Nucleus accumbens (tissue), 56 donors: Measurements from ENCODE around the gene TRMT44.
A peak's percentile ranks its signal among the peaks of the same experiment; 100 is the strongest.
"Not testable (repeated sequence)": the region's sequence is repeated elsewhere in the genome, so short reads cannot be mapped to it uniquely, and the experiment has no call there.

ENCODE experiments used
- DNase-seq, 56 donors: peaks; one replicate each; lab custom pipeline; 2025; lab: John Stamatoyannopoulos, UW

Gene TRMT44

DNA sequence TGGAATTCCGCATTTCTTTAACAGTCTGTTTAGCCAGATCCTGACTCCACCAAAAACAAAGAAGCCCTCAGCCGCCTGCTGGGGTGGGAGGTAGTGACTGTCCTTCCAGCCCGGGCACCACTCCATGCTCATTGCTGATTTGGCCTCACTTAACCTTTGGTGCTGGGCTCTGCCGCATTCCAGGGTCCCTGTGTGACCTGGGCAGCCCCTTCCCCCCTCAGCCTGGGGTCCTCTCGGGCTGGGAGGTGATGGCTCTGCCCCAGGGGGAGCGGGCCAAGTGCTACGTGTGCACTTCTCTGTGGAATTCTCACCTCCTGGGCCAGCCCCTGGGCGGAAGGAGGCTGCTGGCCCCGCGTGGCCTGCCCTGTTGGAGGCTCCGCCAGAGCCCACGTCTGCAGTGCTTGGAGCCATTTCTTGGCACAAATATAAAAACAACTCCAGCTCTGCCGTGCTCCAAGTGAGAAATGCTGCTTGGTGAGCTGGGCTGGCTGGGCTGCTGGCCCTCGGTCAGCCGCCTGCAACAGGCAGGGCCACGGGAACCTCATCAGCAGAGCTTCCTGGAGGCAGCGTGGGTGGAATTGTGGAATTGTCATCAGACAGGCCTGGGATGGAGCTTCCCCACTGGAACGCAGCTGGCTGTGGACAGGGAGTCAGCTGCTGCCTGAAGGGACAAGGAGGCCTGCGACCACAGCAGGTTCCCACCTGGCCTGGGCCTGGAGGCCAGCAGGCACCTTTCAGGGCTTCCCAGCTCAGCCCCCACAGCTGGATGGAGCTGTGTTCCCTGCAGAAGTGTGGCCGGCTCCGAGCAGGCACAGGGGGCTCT, 66.0 kb downstream of the TRMT44 start:
- peak in 12 of 56 donors; percentile 10 to 50 (median 30) for DNase-seq

DNA sequence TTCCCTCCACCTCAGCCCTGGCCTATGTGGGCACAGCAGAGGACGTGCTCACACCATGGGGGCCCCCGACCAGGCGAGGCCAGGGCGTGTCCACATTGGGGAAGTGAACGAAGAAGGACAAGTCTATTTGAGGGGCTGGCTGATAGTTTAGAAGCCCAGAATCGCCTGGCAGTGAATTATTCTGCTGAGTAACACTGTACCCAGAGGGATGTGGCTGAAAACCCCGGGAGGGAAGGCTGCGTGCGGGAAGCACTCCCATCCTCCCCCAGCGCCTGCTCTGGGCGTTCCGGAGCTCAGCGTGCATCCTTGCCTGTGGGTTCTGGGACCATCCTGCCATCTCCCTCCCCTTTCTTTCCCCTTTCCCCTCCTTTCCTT, 66.6 kb downstream of the TRMT44 start:
- DNase-seq, result no peak

GRCh38 chr4:8507624-8508023, 67.0 kb downstream of the TRMT44 start:
- DNase-seq, result no peak

GRCh38 chr4:8508266-8508665, 67.7 kb downstream of the TRMT44 start:
- DNase-seq, result no peak

- no peak for DNase-seq
Measured at GRCh38 chr4:8508740-8509139, 68.2 kb downstream of the TRMT44 start.

DNA sequence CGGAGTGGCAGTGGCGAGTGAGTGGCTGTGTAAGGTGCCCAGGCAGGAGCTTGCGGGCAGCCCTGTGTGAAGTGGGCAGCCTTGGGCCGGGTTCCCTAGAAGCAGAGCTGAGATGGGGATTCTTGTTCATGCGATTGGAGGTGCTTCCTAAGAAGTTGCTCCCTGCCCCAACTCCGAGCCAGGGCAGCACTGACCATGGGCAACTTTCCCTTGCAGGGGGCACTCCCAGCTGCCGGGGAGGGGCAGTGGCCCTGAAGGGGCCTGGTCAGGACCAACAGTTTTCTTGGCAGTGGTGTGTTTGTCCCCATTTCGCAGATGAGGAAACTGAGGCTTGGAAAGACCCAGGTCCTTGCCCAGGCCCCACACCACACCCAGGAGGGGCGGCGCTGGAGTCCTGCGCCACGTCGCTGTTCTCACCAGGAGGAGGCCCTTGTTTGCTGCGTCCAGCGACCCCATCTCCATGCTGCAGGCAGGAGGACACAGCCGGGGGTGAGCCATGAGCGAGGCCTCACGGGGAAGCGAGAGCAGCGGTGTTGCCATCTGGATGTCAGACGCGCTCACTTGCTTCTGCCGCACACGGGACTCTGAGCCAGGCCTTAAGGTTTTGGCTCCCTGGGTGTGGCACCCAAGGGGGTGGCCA, 68.9 kb downstream of the TRMT44 start:
- no peak for DNase-seq

DNA sequence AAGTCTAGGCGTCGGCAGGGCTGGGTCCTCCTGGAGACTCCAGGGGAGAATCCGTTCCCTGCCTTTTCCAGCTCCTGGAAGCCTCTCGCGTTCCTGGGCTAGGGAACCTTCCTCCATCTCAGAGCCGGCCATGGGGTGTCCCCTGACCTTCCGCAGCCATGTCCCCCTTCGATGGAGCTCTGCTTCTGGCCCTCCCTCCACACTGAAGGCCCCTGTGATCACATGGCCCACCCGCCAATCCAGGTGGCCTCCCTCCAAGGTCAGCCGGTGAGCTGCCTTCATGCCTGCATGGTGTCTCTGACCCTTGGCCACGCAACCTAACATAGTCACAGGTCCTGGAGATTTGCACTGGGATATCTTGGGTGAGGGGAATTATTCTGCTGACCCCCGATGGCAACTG, 69.6 kb downstream of the TRMT44 start:
- DNase-seq, result no peak

DNA sequence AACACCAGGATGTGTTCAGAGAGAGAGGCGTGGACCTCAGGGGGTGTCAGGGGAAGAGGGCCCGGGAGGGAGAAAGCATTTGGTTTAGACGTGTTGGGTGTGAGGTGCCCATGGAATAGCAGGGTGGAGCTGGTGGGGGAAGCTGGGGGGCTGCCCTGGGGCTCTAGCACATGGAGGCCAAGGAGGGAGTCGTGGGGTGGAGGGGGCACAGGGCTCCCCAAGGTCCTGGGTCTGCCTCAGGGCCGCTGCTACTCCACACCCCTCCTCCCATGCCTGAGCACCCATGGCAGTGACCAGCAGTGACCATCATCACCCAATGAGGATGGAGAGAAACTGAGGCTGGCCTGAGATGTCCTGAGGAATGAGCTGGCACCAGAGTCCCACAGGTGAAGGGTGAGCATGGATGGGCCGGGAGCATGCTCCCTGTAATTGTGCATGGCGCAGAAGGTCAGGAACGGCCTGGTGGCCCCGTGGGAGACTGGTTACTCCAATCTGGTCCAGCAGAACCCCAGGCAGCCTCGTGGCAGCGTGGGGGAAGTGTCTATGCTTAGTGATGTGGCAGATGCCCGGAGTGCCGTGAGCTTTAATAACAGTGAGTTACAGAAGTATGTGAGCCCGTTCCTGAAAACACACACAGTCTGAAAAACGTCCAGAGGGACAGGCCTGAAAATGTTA, 70.2 kb downstream of the TRMT44 start:
- no peak for DNase-seq

DNA sequence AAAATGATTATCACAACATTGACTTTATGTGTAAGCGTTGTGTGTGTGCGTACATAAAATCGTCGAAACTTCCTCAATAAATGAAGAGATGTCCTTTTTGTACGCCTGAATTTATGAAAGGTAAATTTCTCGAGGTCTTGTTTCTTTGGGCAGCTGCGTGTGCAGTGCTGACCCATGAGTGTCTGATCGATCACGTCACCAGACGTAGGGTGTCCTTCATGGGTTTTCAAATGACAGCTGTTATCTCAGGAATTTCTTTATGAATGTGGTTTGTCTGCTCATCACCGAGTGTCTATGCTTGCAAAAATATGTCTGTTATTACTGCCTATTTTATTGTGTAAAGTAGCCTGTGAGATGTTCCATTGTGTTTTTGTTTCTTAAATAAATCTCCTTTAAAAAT, 71.9 kb downstream of the TRMT44 start:
- DNase-seq, result no peak

- DNase-seq, result not testable (repeated sequence)
Measured at GRCh38 chr4:8513080-8513479, 72.5 kb downstream of the TRMT44 start.

DNA sequence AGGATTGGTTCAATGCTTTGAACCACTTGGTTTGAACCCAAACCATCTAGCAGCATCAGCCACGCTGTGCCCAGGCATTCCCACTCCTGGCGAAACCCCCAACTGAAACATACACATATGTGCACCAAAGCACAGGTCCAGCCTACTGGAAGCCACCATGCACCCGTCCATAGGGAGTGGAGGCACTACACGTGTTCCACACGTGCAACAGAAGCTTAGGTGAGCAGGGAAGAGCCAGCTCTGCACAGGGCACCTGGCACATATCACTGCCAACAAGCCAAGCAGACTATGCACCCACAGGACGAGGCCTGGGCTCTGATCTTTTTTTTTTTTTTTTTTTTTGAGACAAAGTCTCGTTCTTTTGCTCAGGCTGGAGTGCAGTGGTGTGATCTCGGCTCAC, 73.4 kb downstream of the TRMT44 start:
- DNase-seq, result no peak

DNA sequence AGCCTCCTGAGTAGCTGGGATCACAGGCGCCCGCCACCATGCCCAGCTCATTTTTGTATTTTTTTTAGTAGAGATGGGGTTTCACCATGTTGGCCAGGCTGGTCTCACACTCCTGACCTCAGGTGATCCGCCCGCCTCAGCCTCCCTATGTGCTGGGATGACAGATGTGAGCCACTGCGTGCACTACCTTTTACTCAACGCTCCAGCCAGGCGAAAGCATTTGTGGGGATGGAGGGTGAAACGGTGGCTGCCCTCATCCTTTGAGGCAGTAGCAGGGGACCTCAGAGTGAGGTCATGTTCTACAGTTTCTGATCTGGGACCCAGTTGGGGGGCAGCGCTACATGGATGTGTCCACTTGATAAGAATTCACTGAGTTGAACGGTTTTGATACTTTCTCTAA, 73.8 kb downstream of the TRMT44 start:
- DNase-seq, result no peak

DNA sequence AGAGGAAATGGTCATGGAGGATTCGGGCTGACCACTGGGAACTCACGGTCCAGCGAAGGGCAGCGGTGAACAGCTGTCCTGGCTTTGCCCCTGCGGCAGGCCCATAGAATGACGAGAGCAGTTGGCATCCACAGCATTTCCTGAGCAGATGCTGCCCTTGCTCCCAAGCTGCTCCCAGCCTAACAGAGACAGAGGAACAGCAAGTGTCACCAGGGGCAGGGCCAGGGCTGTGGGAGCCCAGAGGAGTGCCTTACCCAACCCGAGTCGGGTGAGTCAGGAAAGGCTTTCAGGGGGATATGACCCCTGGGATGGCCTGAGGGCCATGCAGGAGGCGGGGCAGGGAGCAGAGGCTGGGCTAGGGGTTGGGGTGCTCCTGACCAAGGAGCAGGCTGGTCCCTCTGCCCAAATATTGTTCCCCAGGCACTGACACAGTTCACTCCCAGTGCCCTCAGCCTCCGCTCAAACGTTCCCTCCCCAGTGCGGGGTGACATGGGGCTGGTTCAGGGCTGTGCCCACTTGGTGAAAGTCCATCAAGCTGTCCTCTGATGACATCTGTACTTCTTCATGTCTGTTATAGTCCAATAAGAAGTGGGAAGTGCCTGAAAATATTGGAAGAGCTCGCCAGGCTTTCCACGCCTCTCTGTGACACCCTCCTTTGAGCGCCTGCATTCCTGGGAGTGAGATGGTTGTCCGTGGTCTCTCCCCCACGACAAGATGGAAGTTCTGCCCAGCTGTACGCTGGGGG, 74.9 kb downstream of the TRMT44 start:
- no peak for DNase-seq

DNA sequence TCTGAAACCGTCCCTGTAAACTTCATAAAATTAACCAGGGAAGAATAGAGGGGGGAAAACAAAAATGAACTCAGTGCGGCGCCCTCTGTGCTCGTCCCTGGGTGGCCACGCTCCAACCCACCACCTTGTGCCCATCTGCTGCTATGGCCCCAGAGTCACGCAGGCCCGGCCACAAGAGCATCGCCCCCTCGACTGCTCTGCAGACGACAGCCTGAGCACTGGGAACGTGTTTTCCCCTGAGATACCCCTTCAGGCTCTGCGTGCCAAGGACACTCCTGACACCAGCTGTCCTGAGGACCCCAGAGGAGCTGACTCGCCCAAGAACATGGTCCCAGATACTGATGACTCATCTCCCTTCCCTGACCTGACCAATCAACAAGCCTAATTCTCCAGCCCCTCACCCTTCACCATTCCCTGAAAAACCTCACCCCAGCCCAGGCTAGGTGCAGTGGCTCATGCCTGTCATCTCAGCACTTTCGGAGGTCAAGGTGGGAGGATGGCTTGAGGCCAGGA, 75.5 kb downstream of the TRMT44 start:
- DNase-seq, result no peak

GRCh38 chr4:8516996-8517550, 76.5 kb downstream of the TRMT44 start:
- DNase-seq, result no peak

DNA sequence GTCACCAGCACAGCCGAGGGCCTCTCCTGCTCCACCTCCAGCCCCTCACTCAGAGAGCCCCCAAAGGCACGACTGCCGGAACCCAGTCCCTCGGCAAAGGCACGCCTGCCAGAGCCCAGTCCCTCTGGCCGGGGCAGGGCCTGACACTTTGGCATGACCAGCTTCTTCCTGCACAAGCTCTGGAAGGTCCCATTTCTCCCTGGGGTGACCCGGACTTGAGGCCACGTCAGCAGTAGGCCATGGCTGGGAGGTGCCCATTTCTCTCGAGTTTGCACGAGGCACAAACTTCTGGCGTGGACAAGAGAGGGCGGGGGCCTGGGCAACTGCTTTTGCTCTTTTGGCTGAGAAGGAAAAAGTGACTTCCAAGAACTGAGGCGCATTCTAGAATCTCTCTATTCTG, 77.4 kb downstream of the TRMT44 start:
- DNase-seq, result no peak

GRCh38 chr4:8522160-8523120, 81.9 kb downstream of the TRMT44 start:
- DNase-seq, result no peak

GRCh38 chr4:8523175-8523574, 82.6 kb downstream of the TRMT44 start:
- no peak for DNase-seq

DNA sequence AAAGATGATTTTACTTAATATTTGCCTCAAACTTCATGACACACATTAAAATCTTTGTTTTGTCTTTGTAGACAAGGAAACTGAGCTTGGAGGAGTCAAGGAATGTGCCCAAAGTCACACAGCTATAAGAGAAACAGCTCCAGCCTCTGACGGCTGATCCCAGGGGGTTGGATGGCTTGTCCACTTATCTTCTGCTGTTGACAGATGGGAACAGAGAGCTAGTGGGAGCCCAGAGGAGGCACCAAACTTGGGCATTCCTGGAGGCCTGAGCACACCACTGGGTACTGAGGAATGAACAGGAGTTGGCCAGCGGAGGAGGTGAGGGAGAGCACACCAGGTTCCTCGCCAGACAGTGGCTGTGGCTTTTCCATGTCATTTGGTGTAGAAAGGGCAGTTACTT, 83.2 kb downstream of the TRMT44 start:
- no peak for DNase-seq
